ENCODE measurements around the gene GGACT.

Gene GGACT

DNA sequence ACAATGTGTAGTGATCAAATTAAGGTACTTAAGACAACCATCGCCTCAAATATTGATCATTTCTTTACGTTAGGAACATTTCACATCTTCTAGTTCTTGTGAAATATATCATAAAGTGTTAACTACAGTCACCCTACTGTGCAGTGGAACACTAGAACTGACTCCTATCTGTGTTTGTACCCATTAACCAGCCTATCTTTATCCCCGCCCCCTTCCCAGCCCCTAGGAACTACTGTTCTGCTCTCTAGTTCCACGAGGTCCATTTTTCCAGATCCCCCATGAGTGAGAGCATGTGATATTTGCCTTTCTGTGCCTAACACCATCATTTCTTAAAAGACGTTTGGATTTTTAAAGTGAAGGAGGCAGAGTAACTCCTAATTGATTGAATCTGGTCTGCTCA lies 24.4 kb upstream of the GGACT start:
- Mint-ChIP-seq H3K4me1 (peaks cover 18% of the 10 kb centered on the region), H3K27ac (ENCODE audit: low read depth) (peak overlapping the region; percentile 20), H3K27me3 (no peaks in the 10 kb centered on the region), H3K4me3 (no peak overlapping the region), H3K36me3 (ENCODE audit: insufficient read depth) (peaks cover 8% of the 10 kb centered on the region), H3K9me3 (no peaks in the 10 kb centered on the region)
- ATAC-seq (replicated peaks; ENCODE audit: extremely low read depth, poor library complexity, severe bottlenecking) = no peak
- no peak for DNase-seq (ENCODE audit: low spot score in 2 of 2)

- Mint-ChIP-seq H3K27me3 (no peaks in the 10 kb centered on the region), H3K36me3 (ENCODE audit: insufficient read depth) (peaks cover 8% of the 10 kb centered on the region), H3K27ac (ENCODE audit: low read depth) (peak overlapping the region; percentile 20), H3K4me1 (peaks cover 22% of the 10 kb centered on the region), H3K9me3 (no peaks in the 10 kb centered on the region), H3K4me3 (peak overlapping the region; percentile 12)
- DNase-seq (ENCODE audit: low spot score in 2 of 2) = peak in 1 of 2 donors; percentile 32
- ATAC-seq (replicated peaks; ENCODE audit: extremely low read depth, poor library complexity, severe bottlenecking) = peak; percentile 61
These were observed 23.3 kb upstream of the GGACT start for GRCh38 chr13:100611678-100612492.

- DNase-seq (ENCODE audit: low spot score in 2 of 2) = no peak
- Mint-ChIP-seq H3K36me3 (ENCODE audit: insufficient read depth) (peaks cover 8% of the 10 kb centered on the region), H3K4me1 (peaks cover 22% of the 10 kb centered on the region), H3K27ac (ENCODE audit: low read depth) (no peak overlapping the region), H3K9me3 (no peaks in the 10 kb centered on the region), H3K27me3 (no peaks in the 10 kb centered on the region), H3K4me3 (no peak overlapping the region)
- ATAC-seq (replicated peaks; ENCODE audit: extremely low read depth, poor library complexity, severe bottlenecking) = no peak
These were observed 22.1 kb upstream of the GGACT start for GRCh38 chr13:100610391-100611347.

- DNase-seq (ENCODE audit: low spot score in 2 of 2) (no peak), ATAC-seq (replicated peaks; ENCODE audit: extremely low read depth, poor library complexity, severe bottlenecking) (peak; percentile 67)
- Mint-ChIP-seq H3K4me1 (peaks cover 22% of the 10 kb centered on the region), H3K27me3 (no peaks in the 10 kb centered on the region), H3K9me3 (no peaks in the 10 kb centered on the region), H3K36me3 (ENCODE audit: insufficient read depth) (peaks cover 11% of the 10 kb centered on the region), H3K4me3 (no peak overlapping the region), H3K27ac (ENCODE audit: low read depth) (peak overlapping the region; percentile 91)
These were observed 20.3 kb upstream of the GGACT start for GRCh38 chr13:100608906-100609305.

- H3K36me3 Mint-ChIP-seq (ENCODE audit: insufficient read depth) = peaks cover 11% of the 10 kb centered on the region
- H3K9me3 Mint-ChIP-seq = no peaks in the 10 kb centered on the region
- H3K4me3 Mint-ChIP-seq = peak overlapping the region; percentile 29
- no peak for ATAC-seq (replicated peaks; ENCODE audit: extremely low read depth, poor library complexity, severe bottlenecking)
- H3K4me1 Mint-ChIP-seq = peaks cover 22% of the 10 kb centered on the region
- no peak for DNase-seq (ENCODE audit: low spot score in 2 of 2)
- no peaks in the 10 kb centered on the region for H3K27me3 Mint-ChIP-seq
- H3K27ac Mint-ChIP-seq (ENCODE audit: low read depth) = peak overlapping the region; percentile 91
These were observed 19.9 kb upstream of the GGACT start for GRCh38 chr13:100608489-100608888.

DNA sequence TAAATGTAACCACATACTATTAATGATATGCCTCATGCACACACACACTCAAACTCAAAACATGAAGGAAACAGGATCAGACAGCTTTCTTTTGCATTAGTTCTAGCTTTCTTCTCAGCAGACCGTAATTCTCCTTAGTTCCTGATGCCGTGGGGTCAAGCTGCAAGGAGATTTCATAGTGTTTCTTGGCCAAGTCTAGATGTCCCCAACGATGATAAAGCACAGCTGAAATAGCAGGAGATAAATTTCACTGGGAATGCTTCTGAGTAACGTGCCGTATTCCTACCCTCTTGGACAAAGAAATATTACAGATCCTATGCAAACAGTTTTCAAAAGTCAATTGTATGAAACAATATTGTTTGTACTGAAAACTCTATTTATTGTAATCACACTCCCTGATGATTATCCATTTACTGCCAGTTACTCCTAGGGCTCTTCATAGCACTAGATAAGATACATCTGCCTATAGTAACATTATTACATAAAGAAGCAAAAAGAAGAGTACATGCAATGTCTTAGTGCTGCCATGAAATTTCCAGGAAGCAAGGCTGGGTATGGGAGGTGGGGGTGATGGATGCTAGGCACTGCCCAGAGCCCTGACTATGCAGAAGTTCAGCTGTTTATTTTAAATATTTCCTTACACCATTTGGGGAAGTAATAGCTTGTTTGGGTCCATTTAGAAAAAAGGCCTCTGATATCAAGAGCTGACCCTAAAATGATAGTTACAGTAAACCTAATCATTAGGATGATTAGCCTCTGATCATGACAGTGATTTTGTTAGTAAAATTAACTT lies 16.5 kb upstream of the GGACT start:
- DNase-seq (ENCODE audit: low spot score in 2 of 2) (no peak), ATAC-seq (replicated peaks; ENCODE audit: extremely low read depth, poor library complexity, severe bottlenecking) (no peak)
- Mint-ChIP-seq H3K4me1 (peaks cover 21% of the 10 kb centered on the region), H3K27ac (ENCODE audit: low read depth) (no peak overlapping the region), H3K9me3 (no peaks in the 10 kb centered on the region), H3K4me3 (no peak overlapping the region), H3K27me3 (no peaks in the 10 kb centered on the region), H3K36me3 (ENCODE audit: insufficient read depth) (peaks cover 5% of the 10 kb centered on the region)

GRCh38 chr13:100602493-100603111 lies 14.0 kb upstream of the GGACT start:
- peaks cover 4% of the 10 kb centered on the region for H3K4me1 Mint-ChIP-seq
- no peak overlapping the region for H3K27ac Mint-ChIP-seq (ENCODE audit: low read depth)
- no peaks in the 10 kb centered on the region for H3K9me3 Mint-ChIP-seq
- no peak overlapping the region for H3K4me3 Mint-ChIP-seq
- DNase-seq (ENCODE audit: low spot score in 2 of 2) (no peak), ATAC-seq (replicated peaks; ENCODE audit: extremely low read depth, poor library complexity, severe bottlenecking) (no peak)
- peaks cover 5% of the 10 kb centered on the region for H3K36me3 Mint-ChIP-seq (ENCODE audit: insufficient read depth)
- no peaks in the 10 kb centered on the region for H3K27me3 Mint-ChIP-seq

DNA sequence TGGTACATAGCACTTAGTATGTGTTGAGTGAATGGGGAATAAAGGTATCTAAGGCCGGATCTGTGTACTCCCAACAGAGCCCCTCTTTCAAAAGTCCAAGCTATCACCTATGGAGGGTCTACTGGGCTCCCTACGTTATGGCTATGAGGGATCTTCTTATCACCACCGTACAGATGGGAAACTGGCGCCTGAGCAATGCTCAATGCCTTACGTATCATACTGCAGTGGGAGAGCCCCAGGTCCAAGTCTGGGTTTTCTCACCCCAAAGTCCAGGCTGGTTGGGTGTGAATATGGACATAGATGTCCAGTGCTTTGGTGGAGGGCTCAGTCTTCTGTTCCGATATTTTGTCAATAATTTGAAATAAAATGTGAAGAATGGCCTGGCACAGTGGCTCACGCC lies 13.1 kb upstream of the GGACT start:
- Mint-ChIP-seq H3K4me3 (no peak overlapping the region), H3K36me3 (ENCODE audit: insufficient read depth) (peaks cover 5% of the 10 kb centered on the region), H3K27ac (ENCODE audit: low read depth) (no peak overlapping the region), H3K27me3 (no peaks in the 10 kb centered on the region), H3K4me1 (peaks cover 4% of the 10 kb centered on the region), H3K9me3 (no peaks in the 10 kb centered on the region)
- ATAC-seq (replicated peaks; ENCODE audit: extremely low read depth, poor library complexity, severe bottlenecking) (no peak), DNase-seq (ENCODE audit: low spot score in 2 of 2) (no peak)

DNA sequence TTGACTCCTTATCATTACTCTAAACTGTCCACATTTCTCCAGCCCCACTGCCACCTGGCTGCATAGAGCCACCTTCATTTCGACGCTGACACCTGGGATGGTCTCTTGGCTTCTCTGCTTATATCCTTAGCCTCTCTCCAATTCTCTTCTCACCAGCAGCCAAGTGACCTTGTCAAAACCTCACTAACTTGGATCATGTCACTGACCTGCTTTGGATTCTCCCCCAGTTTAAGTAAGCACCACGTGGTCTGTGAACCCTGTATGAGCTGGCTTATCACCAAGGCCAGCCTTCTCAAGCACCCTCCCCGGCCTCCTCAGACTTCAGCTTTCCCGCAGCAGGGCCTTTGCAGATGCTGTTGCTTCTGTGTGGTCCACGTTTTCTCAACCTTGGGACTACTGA lies 12.3 kb upstream of the GGACT start:
- H3K9me3 Mint-ChIP-seq = no peaks in the 10 kb centered on the region
- ATAC-seq (replicated peaks; ENCODE audit: extremely low read depth, poor library complexity, severe bottlenecking) (no peak), DNase-seq (ENCODE audit: low spot score in 2 of 2) (no peak)
- no peaks in the 10 kb centered on the region for H3K27me3 Mint-ChIP-seq
- H3K4me3 Mint-ChIP-seq = no peak overlapping the region
- H3K36me3 Mint-ChIP-seq (ENCODE audit: insufficient read depth) = peaks cover 5% of the 10 kb centered on the region
- peaks cover 4% of the 10 kb centered on the region for H3K4me1 Mint-ChIP-seq
- H3K27ac Mint-ChIP-seq (ENCODE audit: low read depth) = no peak overlapping the region

DNA sequence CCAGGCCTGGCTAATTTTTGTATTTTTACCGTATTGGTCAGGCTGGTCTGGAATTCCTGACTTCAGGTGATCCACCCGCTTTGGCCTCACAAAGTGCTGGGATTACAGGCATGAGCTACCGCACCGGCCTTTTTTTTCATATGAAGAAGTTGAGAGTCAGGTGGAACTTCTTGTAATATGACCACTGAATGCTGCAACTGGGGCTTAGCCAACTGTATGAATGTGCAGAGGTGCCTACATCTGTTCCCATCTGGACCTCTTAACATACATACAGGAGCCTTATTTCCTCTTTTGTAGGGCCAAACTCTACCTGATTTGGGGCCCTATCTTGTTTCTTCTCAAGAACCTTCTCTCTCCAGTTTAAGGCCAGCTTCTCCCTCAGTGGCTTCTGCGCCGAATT lies 11.9 kb upstream of the GGACT start:
- H3K4me3 Mint-ChIP-seq = no peak overlapping the region
- no peaks in the 10 kb centered on the region for H3K27me3 Mint-ChIP-seq
- no peak for ATAC-seq (replicated peaks; ENCODE audit: extremely low read depth, poor library complexity, severe bottlenecking)
- peaks cover 5% of the 10 kb centered on the region for H3K36me3 Mint-ChIP-seq (ENCODE audit: insufficient read depth)
- H3K4me1 Mint-ChIP-seq = peaks cover 4% of the 10 kb centered on the region
- H3K27ac Mint-ChIP-seq (ENCODE audit: low read depth) = no peak overlapping the region
- no peaks in the 10 kb centered on the region for H3K9me3 Mint-ChIP-seq
- no peak for DNase-seq (ENCODE audit: low spot score in 2 of 2)

- DNase-seq (ENCODE audit: low spot score in 2 of 2) = no peak
- Mint-ChIP-seq H3K9me3 (no peaks in the 10 kb centered on the region), H3K27ac (ENCODE audit: low read depth) (no peak overlapping the region), H3K27me3 (no peaks in the 10 kb centered on the region), H3K4me1 (peaks cover 4% of the 10 kb centered on the region), H3K36me3 (ENCODE audit: insufficient read depth) (peaks cover 2% of the 10 kb centered on the region), H3K4me3 (no peak overlapping the region)
- ATAC-seq (replicated peaks; ENCODE audit: extremely low read depth, poor library complexity, severe bottlenecking) = no peak
These were observed 8.7 kb upstream of the GGACT start for GRCh38 chr13:100597253-100597652.

- no peak for ATAC-seq (replicated peaks; ENCODE audit: extremely low read depth, poor library complexity, severe bottlenecking)
These were observed 7.9 kb upstream of the GGACT start for GRCh38 chr13:100596516-100596915.

More at GRCh38 chr13:100596516-100596915, 7.9 kb upstream of the GGACT start:
- Mint-ChIP-seq H3K27ac (ENCODE audit: low read depth) (no peak overlapping the region), H3K36me3 (ENCODE audit: insufficient read depth) (no peaks in the 10 kb centered on the region), H3K9me3 (no peaks in the 10 kb centered on the region), H3K27me3 (no peaks in the 10 kb centered on the region), H3K4me3 (no peak overlapping the region), H3K4me1 (peaks cover 4% of the 10 kb centered on the region)
- no peak for DNase-seq (ENCODE audit: low spot score in 2 of 2)

Data from central memory CD8-positive, alpha-beta T cell (primary cell).